H1 (cell line): ENCODE measurements around the gene WAC. TPM values are rescaled to one million over a fixed set of nuclear protein-coding genes. Genes with fewer than 3 reads are reported as not detected.

Experiments used
- BRCA1 ChIP-seq: IDR thresholded peaks from 2 replicates; pipeline ENCODE4 v1.6.1; 2012; ENCODE audit warnings: low read depth, low read length, improper control_type of control experiment
- KDM5A ChIP-seq: fragments of 200-600 bp; IDR thresholded peaks from 2 replicates; pipeline ENCODE4 v1.7.1; 2012; ENCODE audit warnings: mild to moderate bottlenecking, low read length, inconsistent platforms, mixed read lengths
- TEAD4 ChIP-seq: IDR thresholded peaks from 2 replicates; pipeline ENCODE4 v1.6.1; 2012; ENCODE audit warnings: low read depth, low read length, inconsistent platforms, mixed read lengths
- polyA plus RNA-seq, 7 experiments: library from polyadenylated mRNA; depleted of rRNA in 3 of 7; stranded (reverse) in 5 of 7; unstranded in 2 of 7; fragments of >200 nt in 5 of 7; fragments of 200-250 nt in 2 of 7; gene quantifications; 1 replicate in 5 of 7; 2 replicates in 1 of 7; 4 replicates in 1 of 7; pipeline versions ENCODE4 v1.2.1 to v1.2.3, GENCODE V29; 2011 to 2013; ENCODE audit warnings: missing spikeins in 2 of 7, mixed read lengths in 2 of 7
- total RNA-seq: library from RNA; stranded (reverse); fragmentation: NEBNext Ultra II Directional; extraction: Animal tissue kit (Norgen Biotek cat#: 25700); gene quantifications from 2 replicates; pipeline ENCODE4 v1.2.1, GENCODE V29; 2021
- TF ChIP-seq, protein P1 (sequence below): fragments of 300-600 bp; sonication (generic); IDR thresholded peaks from 2 replicates; pipeline ENCODE4 v1.7.1; 2012; ENCODE audit warnings: low read length, moderate library complexity, mild to moderate bottlenecking, inconsistent platforms; ENCODE audit not compliant: insufficient replicate concordance

WAC gene
- total and polyA plus RNA-seq, 2 of the 8 experiments (the other 6 are each of a cell fraction or from before 2014, with no cell fraction given) = 72.9 to 128 TPM

- TF ChIP-seq, protein P1, sequence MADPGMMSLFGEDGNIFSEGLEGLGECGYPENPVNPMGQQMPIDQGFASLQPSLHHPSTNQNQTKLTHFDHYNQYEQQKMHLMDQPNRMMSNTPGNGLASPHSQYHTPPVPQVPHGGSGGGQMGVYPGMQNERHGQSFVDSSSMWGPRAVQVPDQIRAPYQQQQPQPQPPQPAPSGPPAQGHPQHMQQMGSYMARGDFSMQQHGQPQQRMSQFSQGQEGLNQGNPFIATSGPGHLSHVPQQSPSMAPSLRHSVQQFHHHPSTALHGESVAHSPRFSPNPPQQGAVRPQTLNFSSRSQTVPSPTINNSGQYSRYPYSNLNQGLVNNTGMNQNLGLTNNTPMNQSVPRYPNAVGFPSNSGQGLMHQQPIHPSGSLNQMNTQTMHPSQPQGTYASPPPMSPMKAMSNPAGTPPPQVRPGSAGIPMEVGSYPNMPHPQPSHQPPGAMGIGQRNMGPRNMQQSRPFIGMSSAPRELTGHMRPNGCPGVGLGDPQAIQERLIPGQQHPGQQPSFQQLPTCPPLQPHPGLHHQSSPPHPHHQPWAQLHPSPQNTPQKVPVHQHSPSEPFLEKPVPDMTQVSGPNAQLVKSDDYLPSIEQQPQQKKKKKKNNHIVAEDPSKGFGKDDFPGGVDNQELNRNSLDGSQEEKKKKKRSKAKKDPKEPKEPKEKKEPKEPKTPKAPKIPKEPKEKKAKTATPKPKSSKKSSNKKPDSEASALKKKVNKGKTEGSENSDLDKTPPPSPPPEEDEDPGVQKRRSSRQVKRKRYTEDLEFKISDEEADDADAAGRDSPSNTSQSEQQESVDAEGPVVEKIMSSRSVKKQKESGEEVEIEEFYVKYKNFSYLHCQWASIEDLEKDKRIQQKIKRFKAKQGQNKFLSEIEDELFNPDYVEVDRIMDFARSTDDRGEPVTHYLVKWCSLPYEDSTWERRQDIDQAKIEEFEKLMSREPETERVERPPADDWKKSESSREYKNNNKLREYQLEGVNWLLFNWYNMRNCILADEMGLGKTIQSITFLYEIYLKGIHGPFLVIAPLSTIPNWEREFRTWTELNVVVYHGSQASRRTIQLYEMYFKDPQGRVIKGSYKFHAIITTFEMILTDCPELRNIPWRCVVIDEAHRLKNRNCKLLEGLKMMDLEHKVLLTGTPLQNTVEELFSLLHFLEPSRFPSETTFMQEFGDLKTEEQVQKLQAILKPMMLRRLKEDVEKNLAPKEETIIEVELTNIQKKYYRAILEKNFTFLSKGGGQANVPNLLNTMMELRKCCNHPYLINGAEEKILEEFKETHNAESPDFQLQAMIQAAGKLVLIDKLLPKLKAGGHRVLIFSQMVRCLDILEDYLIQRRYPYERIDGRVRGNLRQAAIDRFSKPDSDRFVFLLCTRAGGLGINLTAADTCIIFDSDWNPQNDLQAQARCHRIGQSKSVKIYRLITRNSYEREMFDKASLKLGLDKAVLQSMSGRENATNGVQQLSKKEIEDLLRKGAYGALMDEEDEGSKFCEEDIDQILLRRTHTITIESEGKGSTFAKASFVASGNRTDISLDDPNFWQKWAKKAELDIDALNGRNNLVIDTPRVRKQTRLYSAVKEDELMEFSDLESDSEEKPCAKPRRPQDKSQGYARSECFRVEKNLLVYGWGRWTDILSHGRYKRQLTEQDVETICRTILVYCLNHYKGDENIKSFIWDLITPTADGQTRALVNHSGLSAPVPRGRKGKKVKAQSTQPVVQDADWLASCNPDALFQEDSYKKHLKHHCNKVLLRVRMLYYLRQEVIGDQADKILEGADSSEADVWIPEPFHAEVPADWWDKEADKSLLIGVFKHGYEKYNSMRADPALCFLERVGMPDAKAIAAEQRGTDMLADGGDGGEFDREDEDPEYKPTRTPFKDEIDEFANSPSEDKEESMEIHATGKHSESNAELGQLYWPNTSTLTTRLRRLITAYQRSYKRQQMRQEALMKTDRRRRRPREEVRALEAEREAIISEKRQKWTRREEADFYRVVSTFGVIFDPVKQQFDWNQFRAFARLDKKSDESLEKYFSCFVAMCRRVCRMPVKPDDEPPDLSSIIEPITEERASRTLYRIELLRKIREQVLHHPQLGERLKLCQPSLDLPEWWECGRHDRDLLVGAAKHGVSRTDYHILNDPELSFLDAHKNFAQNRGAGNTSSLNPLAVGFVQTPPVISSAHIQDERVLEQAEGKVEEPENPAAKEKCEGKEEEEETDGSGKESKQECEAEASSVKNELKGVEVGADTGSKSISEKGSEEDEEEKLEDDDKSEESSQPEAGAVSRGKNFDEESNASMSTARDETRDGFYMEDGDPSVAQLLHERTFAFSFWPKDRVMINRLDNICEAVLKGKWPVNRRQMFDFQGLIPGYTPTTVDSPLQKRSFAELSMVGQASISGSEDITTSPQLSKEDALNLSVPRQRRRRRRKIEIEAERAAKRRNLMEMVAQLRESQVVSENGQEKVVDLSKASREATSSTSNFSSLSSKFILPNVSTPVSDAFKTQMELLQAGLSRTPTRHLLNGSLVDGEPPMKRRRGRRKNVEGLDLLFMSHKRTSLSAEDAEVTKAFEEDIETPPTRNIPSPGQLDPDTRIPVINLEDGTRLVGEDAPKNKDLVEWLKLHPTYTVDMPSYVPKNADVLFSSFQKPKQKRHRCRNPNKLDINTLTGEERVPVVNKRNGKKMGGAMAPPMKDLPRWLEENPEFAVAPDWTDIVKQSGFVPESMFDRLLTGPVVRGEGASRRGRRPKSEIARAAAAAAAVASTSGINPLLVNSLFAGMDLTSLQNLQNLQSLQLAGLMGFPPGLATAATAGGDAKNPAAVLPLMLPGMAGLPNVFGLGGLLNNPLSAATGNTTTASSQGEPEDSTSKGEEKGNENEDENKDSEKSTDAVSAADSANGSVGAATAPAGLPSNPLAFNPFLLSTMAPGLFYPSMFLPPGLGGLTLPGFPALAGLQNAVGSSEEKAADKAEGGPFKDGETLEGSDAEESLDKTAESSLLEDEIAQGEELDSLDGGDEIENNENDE = no peak
- TF ChIP-seq TEAD4 = no peak
- TF ChIP-seq BRCA1 = no peak
- TF ChIP-seq KDM5A = no peak
These were observed 9.8 kb downstream of the WAC start (continued) for GRCh38 chr10:28542728-28543127.
